TTC549 (cell line): ENCODE measurements around the gene LRP1.
"Not testable (repeated sequence)": the region's sequence is repeated elsewhere in the genome, so short reads cannot be mapped to it uniquely, and the experiment has no call there.

Source experiments
- FAIRE-seq: peaks from 2 replicates; lab custom pipeline; 2012; peaks lifted over from hg19 to GRCh38; lab: Jason Lieb, UNC

Gene LRP1

GRCh38 chr12:57112492-57113294, 15.6 kb upstream of the LRP1 start:
- no peak for FAIRE-seq

- no peak for FAIRE-seq
Observed at GRCh38 chr12:57116580-57117281, 11.6 kb upstream of the LRP1 start.

DNA sequence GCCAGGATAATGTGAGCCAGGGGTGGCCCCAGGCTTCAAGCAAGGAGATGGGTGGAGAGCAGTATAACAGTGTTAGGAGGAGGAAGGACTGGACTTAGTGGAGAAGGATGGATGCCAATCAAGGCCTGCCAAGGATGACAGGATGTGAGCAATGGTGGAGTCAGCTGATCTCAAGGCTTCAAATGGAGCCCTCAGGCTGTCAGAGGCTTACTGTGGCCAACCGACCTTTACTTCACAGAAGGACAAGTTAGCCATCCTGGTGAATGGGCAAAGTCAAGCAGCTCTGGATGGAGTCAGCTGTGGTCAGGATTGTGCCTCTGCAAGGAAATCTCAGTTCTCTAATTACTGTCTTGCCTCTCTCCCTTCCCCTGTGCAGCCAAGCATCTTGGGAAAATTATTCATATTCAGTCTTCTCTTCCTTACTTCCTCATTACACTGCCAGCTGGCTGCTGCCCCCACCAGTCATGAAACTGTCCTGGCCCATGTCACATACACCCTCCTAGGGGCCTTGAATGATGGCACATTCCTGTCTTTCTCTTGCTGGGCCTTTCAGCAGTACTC, 9.5 kb upstream of the LRP1 start:
- no peak for FAIRE-seq

DNA sequence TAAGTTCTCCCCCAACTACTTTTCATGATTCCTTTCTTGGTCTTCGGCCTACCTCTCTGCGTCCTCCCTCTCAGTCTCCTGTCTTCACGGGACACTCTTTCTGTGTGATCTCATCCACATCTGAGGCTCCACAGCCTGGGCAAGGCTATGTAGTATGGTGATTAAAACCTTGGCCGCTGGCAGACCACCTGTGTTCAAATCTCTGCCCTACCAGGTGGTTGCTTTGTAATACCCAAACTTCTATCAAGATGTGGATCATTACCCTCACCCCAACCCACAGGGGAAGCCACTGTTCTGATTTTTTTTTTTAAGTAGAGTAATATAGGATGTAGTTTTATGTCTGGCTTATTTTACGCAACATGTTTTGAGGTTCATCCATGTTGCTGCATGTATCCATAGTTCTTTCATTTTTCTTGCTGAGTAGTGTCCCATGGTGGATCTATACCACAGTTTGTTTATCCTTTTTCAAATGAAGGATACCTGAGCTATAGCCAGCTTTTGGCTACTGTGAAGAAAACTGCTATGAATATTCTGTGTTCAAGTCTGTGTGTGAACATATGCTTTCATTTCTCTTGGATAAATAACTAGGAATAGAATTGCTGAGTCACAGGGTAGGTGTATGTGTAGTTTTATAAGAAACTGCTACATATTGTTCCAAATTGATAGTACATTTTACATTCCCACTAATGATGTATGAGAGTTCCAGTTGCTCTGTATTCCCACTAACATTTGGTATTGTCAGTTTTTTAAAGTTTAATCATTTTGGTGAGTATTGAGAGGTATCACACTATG, 8.8 kb upstream of the LRP1 start:
- no peak for FAIRE-seq

GRCh38 chr12:57120718-57121117, 7.6 kb upstream of the LRP1 start:
- not testable (repeated sequence) for FAIRE-seq

DNA sequence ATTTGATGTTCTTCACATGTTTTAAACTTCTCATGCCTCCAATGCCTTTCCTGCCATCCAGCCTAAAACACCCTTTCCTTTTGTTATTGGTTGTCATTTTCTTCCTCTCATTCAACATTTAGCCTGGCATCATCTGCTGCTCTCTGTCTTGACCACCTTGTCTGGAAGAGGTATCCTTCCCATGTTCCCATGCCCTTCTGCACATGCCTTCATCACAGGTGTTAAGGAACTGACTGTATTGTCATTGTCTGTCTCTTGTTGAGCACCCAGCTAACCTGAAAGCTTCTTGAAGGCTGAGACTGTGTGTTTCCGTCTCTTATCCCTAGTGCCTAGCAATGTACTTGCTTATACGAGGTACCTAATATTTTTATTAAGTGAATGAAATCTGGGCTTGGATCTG, 4.5 kb upstream of the LRP1 start:
- FAIRE-seq, result no peak

DNA sequence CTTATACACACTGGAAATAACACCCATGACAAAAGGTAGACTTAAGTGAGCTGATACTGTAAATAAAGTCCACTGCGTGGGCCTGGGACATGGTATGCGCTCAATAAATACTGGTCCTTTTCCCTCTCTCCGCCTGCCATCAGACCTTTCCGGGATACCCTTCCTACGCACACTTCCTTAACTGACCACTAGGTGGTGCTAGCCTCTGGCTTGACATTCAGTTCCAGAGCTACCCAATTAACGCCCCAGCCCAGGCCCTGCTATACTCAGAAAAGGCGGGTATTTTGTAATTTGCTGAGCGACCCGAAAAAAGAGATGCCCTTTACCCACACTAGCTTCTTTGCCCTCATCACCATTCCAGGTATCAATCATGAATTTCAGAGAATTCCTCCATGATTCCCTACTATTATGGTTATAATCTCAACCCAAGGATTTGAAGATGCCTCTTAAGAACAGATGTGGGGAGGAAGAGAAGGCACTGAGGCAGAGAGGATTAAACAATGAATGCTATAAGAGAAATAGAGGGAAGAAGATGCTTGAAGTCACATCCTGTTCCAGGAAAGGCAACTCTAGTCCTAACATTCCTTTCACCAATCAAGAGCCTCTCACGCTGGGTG, 3.9 kb upstream of the LRP1 start:
- FAIRE-seq, result no peak

GRCh38 chr12:57126061-57126460, 2.2 kb upstream of the LRP1 start:
- FAIRE-seq, result no peak

DNA sequence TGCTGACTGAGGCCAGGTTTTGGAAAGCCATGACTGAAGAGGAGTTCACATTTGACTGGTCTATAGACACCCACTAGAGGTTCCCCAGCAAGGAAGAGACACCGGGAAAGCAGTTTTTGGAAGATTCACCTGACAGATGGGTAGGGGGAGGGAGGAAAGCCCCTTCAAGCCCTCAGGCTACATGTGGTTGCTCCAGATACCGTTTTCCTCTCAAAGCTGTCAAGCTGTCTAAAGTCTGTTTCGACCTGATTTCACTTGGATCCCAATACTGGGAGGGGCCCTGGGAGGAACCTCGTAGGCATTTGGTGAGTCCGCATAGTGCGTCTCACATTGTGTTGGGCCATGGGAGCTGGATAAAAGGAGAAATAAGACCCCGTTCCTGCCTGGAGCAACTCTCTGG, 1.7 kb upstream of the LRP1 start:
- FAIRE-seq, result no peak

- no peak for FAIRE-seq
Observed at GRCh38 chr12:57127101-57127725, 1.1 kb upstream of the LRP1 start.

GRCh38 chr12:57128519-57129247, 400 bp downstream of the LRP1 start:
- FAIRE-seq, result no peak

DNA sequence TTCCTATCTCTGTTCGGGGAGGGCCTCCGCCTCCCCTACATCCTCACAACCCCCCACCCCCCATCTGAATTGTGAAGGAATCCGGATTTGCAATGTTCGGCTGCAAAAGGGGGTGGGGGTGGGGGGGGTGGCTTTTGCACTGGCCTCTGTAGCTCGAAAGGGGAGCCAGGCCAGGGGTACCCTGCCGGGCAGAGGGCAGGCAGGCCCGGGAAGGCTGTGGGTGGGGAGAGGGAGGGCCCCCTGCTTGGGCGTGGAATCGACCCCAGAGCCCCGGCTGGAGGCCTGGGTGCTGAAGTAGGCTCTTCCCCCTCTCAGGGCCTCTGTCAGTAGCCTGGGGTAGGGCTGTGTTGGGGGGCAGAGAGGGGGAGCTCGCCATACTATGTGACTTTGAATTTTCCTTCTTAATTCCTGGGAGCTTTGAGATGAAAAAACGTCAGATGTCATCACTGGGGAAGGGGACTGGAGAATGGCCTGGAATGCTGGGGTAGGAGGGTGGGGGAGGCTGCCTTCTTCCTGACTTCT, 1.1 kb downstream of the LRP1 start:
- no peak for FAIRE-seq

DNA sequence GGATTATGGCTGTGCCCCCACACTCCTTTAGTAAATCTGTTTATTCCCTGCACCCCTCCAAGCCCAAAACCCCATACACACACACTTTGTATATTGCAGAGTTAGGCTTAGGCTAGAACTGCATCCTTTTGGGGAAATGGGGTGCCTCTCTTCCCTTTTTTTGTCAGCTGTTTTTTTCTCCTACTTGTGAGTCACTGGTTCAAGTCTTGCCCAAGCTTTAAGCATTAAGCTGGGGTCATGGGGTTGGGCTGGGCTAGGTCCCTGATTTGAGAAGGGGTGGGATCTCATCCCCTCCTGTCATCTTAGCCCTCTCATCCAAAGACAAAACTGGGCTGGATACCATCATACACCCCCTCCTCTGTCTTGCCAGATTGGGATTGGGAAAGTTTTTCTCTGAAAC, 1.6 kb downstream of the LRP1 start:
- no peak for FAIRE-seq

DNA sequence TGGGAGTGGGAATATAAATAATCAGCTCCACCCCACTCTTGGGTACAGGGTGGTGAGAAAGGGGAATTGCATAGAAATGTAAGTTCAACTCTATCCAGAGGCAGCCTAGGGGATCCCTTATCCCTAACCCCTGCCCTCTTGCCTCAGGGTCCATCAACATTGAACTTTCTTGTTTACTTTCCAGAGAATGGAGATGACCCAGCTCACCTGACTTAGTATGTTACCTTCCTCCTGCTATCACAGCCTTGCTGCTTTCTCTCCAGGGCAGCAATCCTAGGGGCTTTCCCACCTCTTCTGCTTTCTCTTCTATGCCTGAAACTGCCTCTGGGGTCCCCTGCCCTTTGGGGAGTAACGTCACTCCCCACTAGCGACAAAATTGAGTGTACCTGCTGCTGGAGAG, 2.7 kb downstream of the LRP1 start:
- no peak for FAIRE-seq

- no peak for FAIRE-seq
Observed at GRCh38 chr12:57131896-57132744, 3.8 kb downstream of the LRP1 start.

DNA sequence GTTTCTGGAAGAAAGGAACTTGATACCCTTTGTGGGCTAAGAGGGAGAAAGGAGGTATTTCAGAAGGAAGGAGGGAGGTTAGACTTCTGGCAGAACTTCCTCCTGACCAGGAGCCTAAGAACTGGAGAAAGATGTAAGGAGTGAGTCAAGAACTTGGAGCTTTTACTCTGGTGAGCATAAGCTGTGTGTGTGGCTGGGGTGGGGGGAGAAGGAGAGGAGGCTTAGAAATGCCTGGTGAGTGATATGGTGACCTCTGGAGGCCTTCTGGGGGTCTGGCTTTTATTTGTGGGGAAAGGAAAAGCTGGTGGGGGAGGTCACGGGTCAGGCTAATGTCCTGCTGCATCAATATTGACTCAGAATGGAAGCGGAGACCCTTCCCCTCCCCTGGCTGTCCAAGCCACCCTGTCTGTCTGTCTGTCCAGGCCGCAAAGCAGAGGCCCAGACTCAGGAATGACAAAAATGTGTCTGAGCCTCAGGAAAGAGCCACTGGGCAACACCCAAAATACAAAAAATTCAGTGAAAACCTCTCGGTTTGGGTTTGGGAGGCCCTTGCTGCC, 4.8 kb downstream of the LRP1 start:
- no peak for FAIRE-seq

DNA sequence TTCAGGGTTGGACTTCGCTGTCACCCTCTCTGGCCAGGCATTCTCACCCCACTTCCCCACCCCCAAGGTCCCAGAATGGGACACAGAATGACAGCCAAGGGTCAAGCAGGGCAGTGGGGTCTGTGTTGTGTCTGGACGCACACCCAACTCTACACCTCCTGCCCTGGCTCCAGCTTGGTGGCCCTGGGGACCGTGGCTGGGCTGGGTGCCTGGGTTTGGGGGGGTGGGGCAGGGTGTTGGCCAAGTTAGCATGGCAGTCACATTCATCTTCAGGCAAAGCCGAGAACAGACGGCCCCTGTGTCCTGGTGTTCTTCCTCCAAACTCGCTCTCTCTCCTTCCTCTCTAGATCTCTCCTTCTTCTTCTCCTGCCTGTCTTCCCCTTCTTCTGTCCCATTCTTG, 5.6 kb downstream of the LRP1 start:
- FAIRE-seq, result no peak

DNA sequence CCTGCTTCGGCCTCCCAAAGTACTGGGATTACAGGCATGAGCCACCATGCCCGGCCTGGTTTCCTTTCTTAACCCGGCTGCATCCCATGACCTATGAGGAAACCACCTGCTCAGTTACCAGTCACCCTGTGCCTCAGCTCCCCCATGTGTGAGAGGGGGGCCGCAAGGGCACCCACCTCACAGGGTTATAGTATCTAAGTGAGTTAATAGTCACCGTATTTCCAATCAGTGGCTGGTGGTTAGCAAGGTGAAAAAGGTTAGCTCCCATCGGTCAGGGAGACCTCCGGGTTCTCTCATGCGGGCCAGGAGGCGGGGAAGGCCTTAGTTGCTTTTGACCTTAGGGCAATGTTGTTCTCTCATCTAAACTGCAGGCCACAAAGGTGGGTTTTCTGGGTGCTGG, 6.7 kb downstream of the LRP1 start:
- FAIRE-seq, result no peak

DNA sequence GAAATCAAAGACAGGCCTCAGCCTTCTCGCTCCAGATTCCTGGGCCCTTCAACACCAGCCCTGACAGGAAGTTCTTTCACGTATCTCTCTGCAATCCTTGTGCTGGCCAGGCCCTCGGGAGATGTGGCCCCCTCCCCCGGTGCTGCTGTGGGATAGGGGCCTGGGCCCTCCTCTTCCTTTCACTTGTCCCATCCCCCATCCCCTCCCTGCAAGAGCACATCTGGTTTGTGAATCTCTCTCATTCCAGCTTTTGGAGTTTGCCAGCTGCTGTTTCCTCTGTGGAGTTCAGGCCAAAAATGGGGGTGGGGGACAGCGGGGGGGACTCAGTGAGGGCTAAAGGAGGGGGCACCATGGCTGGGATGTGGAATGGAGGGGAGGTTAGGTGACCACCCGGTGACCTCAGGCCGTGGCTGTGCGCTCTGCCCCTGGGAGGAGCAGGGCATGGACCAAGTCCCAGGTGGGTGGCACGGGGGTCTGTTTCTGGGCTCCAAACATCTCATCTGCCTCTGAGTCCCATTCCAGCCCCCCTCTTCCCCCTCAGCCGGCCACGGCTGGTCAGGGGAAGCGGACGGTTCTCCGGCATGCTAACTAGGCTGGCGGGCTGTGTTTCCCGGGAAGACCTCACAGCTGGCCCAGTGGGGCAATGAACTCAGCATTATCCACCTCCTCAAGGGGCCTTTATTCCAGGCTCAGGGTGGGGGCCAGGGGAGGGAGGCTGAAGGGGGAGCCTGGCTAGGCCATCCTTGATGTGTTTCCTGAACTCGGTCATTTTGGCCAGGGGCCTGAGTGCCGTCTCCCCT, 7.4 kb downstream of the LRP1 start:
- no peak for FAIRE-seq
